Adrenal gland (tissue), 5 donors: ENCODE data around the gene HSP90AA1.

Experiments used
- CTCF ChIP-seq, 6 experiments: fragments of 450-650 bp in 4 of 6; fragments of 200-600 bp in 2 of 6; sonication (generic) in 1 of 6; IDR thresholded peaks; 1 replicate in 5 of 6; 2 replicates in 1 of 6; pipeline versions ENCODE4 v1.5.1 to v1.8.0; 2016 to 2021; ENCODE audit warnings: antibody characterized with exemption in 6 of 6, mild to moderate bottlenecking in 2 of 6, moderate library complexity in 1 of 6
- POLR2A ChIP-seq, 2 donors: fragments of 450-650 bp; IDR thresholded peaks; one replicate each; pipeline ENCODE4 v1.6.1; 2017; ENCODE audit warnings: antibody characterized with exemption in 2 of 2, mild to moderate bottlenecking in 2 of 2, moderate library complexity in 1 of 2
- donor health status: DM: no; HTN: no; CAD: no.

GRCh38 chr14:102063109-102063807, 23.6 kb downstream of the HSP90AA1 start:
- TF ChIP-seq CTCF (IDR thresholded peaks at IDR 0.05) (peak; percentile 27 to 67 (median 53)), POLR2A (IDR thresholded peaks at IDR 0.05) (no peak)
